A673 (cell line): Measurements from ENCODE around the gene DAB2IP. TPM values are rescaled to one million over a fixed set of nuclear protein-coding genes. Genes with fewer than 3 reads are reported as not detected.

Source experiments
- BruUV-seq: library from RNA; stranded (reverse); fragments of 400-500 nt; replicated peaks from 2 replicates; lab custom pipeline; 2021; lab: Mats Ljungman, UMichigan
- CTCF ChIA-PET: fragments of 300-600 bp; sonication (Branson Sonifier 250); formaldehyde crosslinking; loops from one replicate; lab custom pipeline; 2022; ENCODE audit warnings: antibody characterized with exemption; lab: Charles Lee
- POLR2A ChIA-PET: fragments of 300-600 bp; sonication (Branson Sonifier 250); formaldehyde crosslinking; loops from one replicate; lab custom pipeline; 2022; ENCODE audit warnings: antibody characterized with exemption; ENCODE audit not compliant: low non-redundant PET; lab: Charles Lee
- DNase-seq: peaks from one replicate; pipeline ENCODE4 v3.0.0-alpha.2; 2015; ENCODE audit warnings: low spot score
- H3K27ac ChIP-seq: fragments of 200-600 bp; sonication (generic); 2 replicates; pipeline ENCODE4 v1.5.1; 2016; ENCODE audit warnings: mixed run types, low read depth, mild to moderate bottlenecking, mixed read lengths, antibody characterized with exemption, low read length; ENCODE audit not compliant: poor library complexity, severe bottlenecking
- H3K27me3 ChIP-seq: fragments of 200-600 bp; sonication (generic); replicated peaks from 2 replicates; pipeline ENCODE4 v1.6.1; 2017; ENCODE audit warnings: mixed run types, low read depth, mild to moderate bottlenecking, mixed read lengths, antibody characterized with exemption, low read length; ENCODE audit not compliant: insufficient read depth, poor library complexity
- H3K36me3 ChIP-seq: fragments of 200-600 bp; sonication (generic); 2 replicates; pipeline ENCODE4 v1.6.1; 2016; ENCODE audit warnings: mixed run types, mild to moderate bottlenecking, mixed read lengths, antibody characterized with exemption, low read length; ENCODE audit not compliant: insufficient read depth, poor library complexity, severe bottlenecking
- H3K4me1 ChIP-seq: fragments of 200-600 bp; sonication (generic); 2 replicates; pipeline ENCODE4 v1.6.1; 2017; ENCODE audit warnings: mixed run types, mild to moderate bottlenecking, mixed read lengths, antibody characterized with exemption, low read length; ENCODE audit not compliant: insufficient read depth, poor library complexity, severe bottlenecking
- H3K4me3 ChIP-seq: fragments of 200-600 bp; sonication (generic); 2 replicates; pipeline ENCODE4 v1.5.1; 2016; ENCODE audit warnings: low read depth, mixed run types, mild to moderate bottlenecking, mixed read lengths, low read length; ENCODE audit not compliant: poor library complexity, severe bottlenecking
- H3K9me3 ChIP-seq: fragments of 200-600 bp; sonication (generic); 2 replicates; pipeline ENCODE4 v1.6.1; 2016; ENCODE audit warnings: mixed run types, low read depth, mild to moderate bottlenecking, mixed read lengths, antibody characterized with exemption, low read length; ENCODE audit not compliant: poor library complexity, severe bottlenecking
- EZH2 ChIP-seq: fragments of 200-600 bp; sonication (generic); IDR thresholded peaks from 2 replicates; pipeline ENCODE4 v1.6.1; 2017; ENCODE audit warnings: borderline replicate concordance, low read depth, mild to moderate bottlenecking, mixed read lengths, antibody characterized with exemption, low read length; ENCODE audit not compliant: poor library complexity, severe bottlenecking
- intact Hi-C: fragments of 100-400 bp; cut with micrococcal nuclease; formaldehyde crosslinking; loops from one replicate; pipeline ENCODE4 v1.10.0; 2022; ENCODE audit not compliant: unreplicated experiment
- total RNA-seq: library from RNA; stranded (reverse); gene quantifications from 2 replicates; pipeline ENCODE4 v1.2.3, GENCODE V29; 2021
- TF ChIP-seq, protein P1 (sequence below): fragments of 300-800, 200-600 bp; sonication (generic); conservative IDR thresholded peaks from 2 replicates; pipeline ENCODE4 v1.5.1; 2017; ENCODE audit warnings: low read depth, mild to moderate bottlenecking, antibody characterized with exemption, low read length, moderate library complexity, mixed read lengths

The DAB2IP gene
- total RNA-seq, 1 experiment from 2014 or later, result 34.5 TPM

DNA sequence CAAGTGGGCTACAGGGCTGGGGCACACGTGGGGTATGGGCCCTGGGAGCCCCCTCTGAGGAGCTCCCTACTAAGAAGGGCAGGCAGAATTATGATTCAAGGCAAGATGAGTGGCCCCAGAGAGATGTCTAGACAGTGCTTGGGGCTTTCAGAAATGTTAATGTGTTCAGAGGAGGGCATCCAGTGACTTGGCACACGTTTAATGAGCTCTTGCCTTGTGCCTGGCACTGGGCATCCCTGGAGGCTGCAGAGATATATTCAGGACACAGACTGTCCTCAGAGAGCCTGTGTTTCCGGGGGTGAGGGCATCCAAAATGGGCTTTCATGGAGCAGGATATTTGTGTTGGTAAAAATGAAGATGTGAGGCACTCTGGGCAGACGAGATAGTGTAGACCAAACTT is 25.4 kb upstream of the DAB2IP start:
- H3K36me3 ChIP-seq, result no peaks in the 10 kb centered on the region
- intact Hi-C loops, result no loop called here
- H3K4me1 ChIP-seq, result no peaks in the 10 kb centered on the region
- no peak for DNase-seq
- H3K27ac ChIP-seq, result no peak overlapping the region
- ChIA-PET CTCF (interaction anchor here (0.6 kb wide), 1 partner anchor 66 kb away, joined by 4 read pairs; no protein-coding TSS in a partner anchor), POLR2A (no interaction called here)
- BruUV-seq, result no TSS peak
- no peaks in the 10 kb centered on the region for H3K27me3 ChIP-seq
- no peak overlapping the region for H3K4me3 ChIP-seq
- H3K9me3 ChIP-seq, result no peaks in the 10 kb centered on the region
- TF ChIP-seq EZH2, result no peak
- TF ChIP-seq, protein P1, sequence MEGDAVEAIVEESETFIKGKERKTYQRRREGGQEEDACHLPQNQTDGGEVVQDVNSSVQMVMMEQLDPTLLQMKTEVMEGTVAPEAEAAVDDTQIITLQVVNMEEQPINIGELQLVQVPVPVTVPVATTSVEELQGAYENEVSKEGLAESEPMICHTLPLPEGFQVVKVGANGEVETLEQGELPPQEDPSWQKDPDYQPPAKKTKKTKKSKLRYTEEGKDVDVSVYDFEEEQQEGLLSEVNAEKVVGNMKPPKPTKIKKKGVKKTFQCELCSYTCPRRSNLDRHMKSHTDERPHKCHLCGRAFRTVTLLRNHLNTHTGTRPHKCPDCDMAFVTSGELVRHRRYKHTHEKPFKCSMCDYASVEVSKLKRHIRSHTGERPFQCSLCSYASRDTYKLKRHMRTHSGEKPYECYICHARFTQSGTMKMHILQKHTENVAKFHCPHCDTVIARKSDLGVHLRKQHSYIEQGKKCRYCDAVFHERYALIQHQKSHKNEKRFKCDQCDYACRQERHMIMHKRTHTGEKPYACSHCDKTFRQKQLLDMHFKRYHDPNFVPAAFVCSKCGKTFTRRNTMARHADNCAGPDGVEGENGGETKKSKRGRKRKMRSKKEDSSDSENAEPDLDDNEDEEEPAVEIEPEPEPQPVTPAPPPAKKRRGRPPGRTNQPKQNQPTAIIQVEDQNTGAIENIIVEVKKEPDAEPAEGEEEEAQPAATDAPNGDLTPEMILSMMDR, result no peak

DNA sequence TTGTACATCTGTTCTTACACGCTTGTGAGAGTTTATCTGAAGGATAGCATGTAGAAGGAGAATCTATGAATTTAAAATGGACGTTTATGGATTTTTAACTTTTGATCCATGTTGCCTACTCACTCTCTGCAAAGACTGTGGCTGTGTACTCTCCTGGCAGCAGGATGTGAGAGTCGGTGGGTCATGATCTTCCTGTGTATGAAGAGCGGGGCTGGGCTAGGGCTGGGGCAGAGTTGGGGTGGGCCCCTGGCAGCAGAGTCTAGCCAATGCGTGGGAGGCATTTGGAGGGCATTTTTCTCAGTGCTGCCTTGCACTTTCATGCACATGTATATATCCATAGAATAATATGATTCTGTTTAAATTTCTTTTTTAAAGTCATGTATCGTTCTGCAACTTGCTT is 24.0 kb upstream of the DAB2IP start:
- Histone ChIP-seq H3K27me3 (no peaks in the 10 kb centered on the region), H3K4me1 (no peaks in the 10 kb centered on the region), H3K4me3 (no peak overlapping the region), H3K36me3 (no peaks in the 10 kb centered on the region), H3K27ac (no peak overlapping the region), H3K9me3 (no peaks in the 10 kb centered on the region)
- ChIA-PET POLR2A (no interaction called here), CTCF (no interaction called here)
- intact Hi-C loops, result no loop called here
- no peak for DNase-seq
- no TSS peak for BruUV-seq
- TF ChIP-seq, protein P1, result no peak
- no peak for TF ChIP-seq EZH2

DNA sequence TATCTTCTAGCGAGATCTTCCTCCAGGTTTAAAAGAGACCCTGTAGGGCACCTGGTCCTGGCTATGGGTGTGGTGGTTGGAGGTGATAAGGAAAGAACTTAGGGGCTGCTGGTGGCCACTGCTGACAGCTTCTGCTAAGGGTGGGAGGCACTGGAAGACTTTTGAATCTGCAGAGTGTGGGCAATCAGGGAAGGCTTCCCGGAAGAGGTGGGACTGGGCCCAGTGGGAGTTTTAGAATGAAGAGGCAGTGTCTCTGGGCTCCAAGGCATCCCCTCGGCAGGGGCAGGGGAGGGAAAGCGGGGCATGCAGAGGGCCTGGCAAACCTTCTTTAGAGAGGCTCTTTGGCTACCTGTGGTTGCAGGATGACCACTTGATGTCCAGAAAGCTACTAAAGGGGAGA is 23.0 kb upstream of the DAB2IP start:
- no peak for TF ChIP-seq EZH2
- ChIA-PET POLR2A (no interaction called here), CTCF (no interaction called here)
- intact Hi-C loops, result no loop called here
- Histone ChIP-seq H3K4me3 (no peak overlapping the region), H3K36me3 (no peaks in the 10 kb centered on the region), H3K27ac (no peak overlapping the region), H3K9me3 (no peaks in the 10 kb centered on the region), H3K4me1 (no peaks in the 10 kb centered on the region), H3K27me3 (no peaks in the 10 kb centered on the region)
- BruUV-seq, result no TSS peak
- no peak for DNase-seq

DNA sequence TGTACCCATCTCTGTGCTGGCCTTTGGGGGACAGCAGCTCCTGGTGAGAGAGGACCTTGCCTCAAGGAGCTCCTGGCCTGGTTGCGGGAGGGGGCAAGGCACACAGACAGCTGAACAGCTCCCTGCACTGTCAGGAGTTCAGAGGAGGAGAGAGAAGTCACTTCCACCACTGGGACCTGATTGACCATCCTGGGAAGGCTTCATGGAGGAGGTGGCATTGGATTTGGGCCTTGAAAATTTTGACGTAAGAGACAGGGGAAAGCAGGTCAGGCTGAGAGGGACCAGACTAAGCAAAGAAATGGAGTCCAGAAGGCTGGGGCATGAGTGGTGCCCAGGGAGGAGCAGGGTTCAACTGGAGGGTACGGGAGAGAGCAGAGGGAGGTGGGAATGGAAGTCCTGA is 20.3 kb upstream of the DAB2IP start:
- H3K9me3 ChIP-seq, result no peaks in the 10 kb centered on the region
- no peak for DNase-seq
- intact Hi-C loops, result no loop called here
- ChIA-PET CTCF (interaction anchor here (0.6 kb wide), 1 partner anchor 12 kb away, joined by 5 read pairs; no protein-coding TSS in a partner anchor), POLR2A (interaction anchor here (0.6 kb wide), 1 partner anchor 45 kb away, joined by 4 read pairs; no protein-coding TSS in a partner anchor)
- H3K27ac ChIP-seq, result no peak overlapping the region
- BruUV-seq, result no TSS peak
- no peak for TF ChIP-seq EZH2
- TF ChIP-seq, protein P1, result no peak
- H3K36me3 ChIP-seq, result no peaks in the 10 kb centered on the region
- H3K27me3 ChIP-seq, result no peaks in the 10 kb centered on the region
- no peaks in the 10 kb centered on the region for H3K4me1 ChIP-seq
- no peak overlapping the region for H3K4me3 ChIP-seq
